ENCODE results near the gene SHQ1. TPM values are rescaled to one million over a fixed set of nuclear protein-coding genes. Genes with fewer than 3 reads are reported as not detected.

Gene SHQ1
- total RNA-seq, 1 experiment from 2014 or later, result 32.5 TPM

DNA sequence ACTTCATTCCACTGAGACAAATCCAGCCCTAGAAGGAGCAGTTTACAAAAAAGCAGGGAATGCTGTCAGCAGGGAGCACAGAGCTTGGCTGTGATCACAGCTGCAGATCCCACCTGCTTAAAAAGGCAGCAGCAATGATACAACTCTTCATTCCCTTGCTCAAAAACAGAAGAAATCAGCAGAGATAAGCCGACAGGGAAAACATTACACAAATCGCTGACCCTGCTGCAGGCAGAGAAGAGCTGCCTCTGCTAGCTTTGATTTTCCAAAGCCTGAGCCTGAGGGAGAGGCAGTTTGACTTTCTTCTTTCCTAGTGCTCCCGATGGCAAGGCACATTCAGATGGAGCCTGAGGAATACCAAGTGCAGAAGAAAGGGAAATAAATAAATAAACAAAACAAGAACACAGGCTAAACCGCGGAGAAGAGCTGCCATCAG lies 80.2 kb downstream of the SHQ1 start:
- Histone ChIP-seq H2BK20ac (ENCODE audit: low read depth, low read length, poor library complexity, severe bottlenecking) (no peak overlapping the region), H2BK15ac (ENCODE audit: low read depth, low read length) (no peak overlapping the region), H3K14ac (ENCODE audit: insufficient read depth, low read length) (no peak overlapping the region), H3K4ac (ENCODE audit: low read depth, low read length) (no peak overlapping the region), H4K91ac (ENCODE audit: insufficient read length, low read depth, low read length) (no peak overlapping the region), H3K23me2 (ENCODE audit: insufficient read length, low read depth, low read length, poor library complexity, severe bottlenecking) (no peaks in the 10 kb centered on the region), H4K20me1 (ENCODE audit: control insufficient read depth, insufficient read depth, insufficient read length) (no peaks in the 10 kb centered on the region), H3K9ac (ENCODE audit: extremely low read depth, insufficient read length, low read length) (no peak overlapping the region), H3K79me2 (ENCODE audit: insufficient read depth, low read length) (no peaks in the 10 kb centered on the region), H3T11ph (ENCODE audit: low read length) (no peak overlapping the region), H3K27ac (ENCODE audit: insufficient read length, low read depth, low read length) (peak overlapping the region; percentile 60), H3K23ac (ENCODE audit: insufficient read length, low read depth, low read length) (no peak overlapping the region), H3K9me3 (ENCODE audit: control insufficient read depth, low read depth, low read length) (no peaks in the 10 kb centered on the region), H2AFZ (ENCODE audit: low read length) (no peak overlapping the region), H3K27me3 (ENCODE audit: insufficient read depth, low read length) (no peaks in the 10 kb centered on the region), H4K5ac (ENCODE audit: insufficient read length, low read depth, low read length) (no peak overlapping the region), H2BK5ac (ENCODE audit: insufficient read length, low read length) (no peak overlapping the region), H2AK5ac (ENCODE audit: insufficient read length, low read length) (no peak overlapping the region), H2BK12ac (ENCODE audit: insufficient read length, low read depth, low read length) (no peak overlapping the region), H4K8ac (replicated peaks; ENCODE audit: insufficient read length, low read depth, low read length) (no peak overlapping the region), H2BK120ac (ENCODE audit: low read depth, low read length, poor library complexity, severe bottlenecking) (no peak overlapping the region), H3K79me1 (ENCODE audit: insufficient read depth, low read depth, low read length, poor library complexity, severe bottlenecking) (no peaks in the 10 kb centered on the region), H3K4me2 (ENCODE audit: insufficient read depth, insufficient read length, low read length) (no peak overlapping the region), H3K56ac (ENCODE audit: insufficient read length, low read depth, low read length) (no peak overlapping the region), H3K18ac (ENCODE audit: insufficient read length, low read depth, low read length) (no peak overlapping the region), H3K4me1 (ENCODE audit: insufficient read depth, low read length) (peaks cover 25% of the 10 kb centered on the region)
- WGBS (ENCODE audit: extremely low coverage, insufficient read length, low lambda C conversion rate), result no CpG with 5 or more reads among the region's 5 CpGs
- no peak for DNase-seq
- Mint-ChIP-seq H3K27ac (peak overlapping the region; percentile 76 to 98 (median 97)), H3K9me3 (no peaks in the 10 kb centered on the region), H3K36me3 (ENCODE audit: insufficient read depth in 1 of 3, low read depth in 3 of 3) (no peaks in the 10 kb centered on the region; a peak in 1 of 7 replicates), H3K4me3 (peak overlapping the region; percentile 36 to 67; a peak in 4 of 5 replicates), H3K27me3 (ENCODE audit: low read depth) (no peaks in the 10 kb centered on the region), H3K4me1 (peaks cover 56 to 60% of the 10 kb centered on the region in 2 experiments)
- TF ChIP-seq, protein P1, sequence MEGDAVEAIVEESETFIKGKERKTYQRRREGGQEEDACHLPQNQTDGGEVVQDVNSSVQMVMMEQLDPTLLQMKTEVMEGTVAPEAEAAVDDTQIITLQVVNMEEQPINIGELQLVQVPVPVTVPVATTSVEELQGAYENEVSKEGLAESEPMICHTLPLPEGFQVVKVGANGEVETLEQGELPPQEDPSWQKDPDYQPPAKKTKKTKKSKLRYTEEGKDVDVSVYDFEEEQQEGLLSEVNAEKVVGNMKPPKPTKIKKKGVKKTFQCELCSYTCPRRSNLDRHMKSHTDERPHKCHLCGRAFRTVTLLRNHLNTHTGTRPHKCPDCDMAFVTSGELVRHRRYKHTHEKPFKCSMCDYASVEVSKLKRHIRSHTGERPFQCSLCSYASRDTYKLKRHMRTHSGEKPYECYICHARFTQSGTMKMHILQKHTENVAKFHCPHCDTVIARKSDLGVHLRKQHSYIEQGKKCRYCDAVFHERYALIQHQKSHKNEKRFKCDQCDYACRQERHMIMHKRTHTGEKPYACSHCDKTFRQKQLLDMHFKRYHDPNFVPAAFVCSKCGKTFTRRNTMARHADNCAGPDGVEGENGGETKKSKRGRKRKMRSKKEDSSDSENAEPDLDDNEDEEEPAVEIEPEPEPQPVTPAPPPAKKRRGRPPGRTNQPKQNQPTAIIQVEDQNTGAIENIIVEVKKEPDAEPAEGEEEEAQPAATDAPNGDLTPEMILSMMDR (conservative IDR thresholded peaks at IDR 0.05), result no peak
